Ecto neural progenitor cell (in vitro differentiated cells): ENCODE results near the gene CST3.
"Not testable (repeated sequence)": the region's sequence is repeated elsewhere in the genome, so short reads cannot be mapped to it uniquely, and the experiment has no call there.

Experiments
- DNase-seq: peaks from one replicate; pipeline ENCODE4 v3.0.0-alpha.2; 2018; ENCODE audit warnings: low spot score

CST3 gene

DNA sequence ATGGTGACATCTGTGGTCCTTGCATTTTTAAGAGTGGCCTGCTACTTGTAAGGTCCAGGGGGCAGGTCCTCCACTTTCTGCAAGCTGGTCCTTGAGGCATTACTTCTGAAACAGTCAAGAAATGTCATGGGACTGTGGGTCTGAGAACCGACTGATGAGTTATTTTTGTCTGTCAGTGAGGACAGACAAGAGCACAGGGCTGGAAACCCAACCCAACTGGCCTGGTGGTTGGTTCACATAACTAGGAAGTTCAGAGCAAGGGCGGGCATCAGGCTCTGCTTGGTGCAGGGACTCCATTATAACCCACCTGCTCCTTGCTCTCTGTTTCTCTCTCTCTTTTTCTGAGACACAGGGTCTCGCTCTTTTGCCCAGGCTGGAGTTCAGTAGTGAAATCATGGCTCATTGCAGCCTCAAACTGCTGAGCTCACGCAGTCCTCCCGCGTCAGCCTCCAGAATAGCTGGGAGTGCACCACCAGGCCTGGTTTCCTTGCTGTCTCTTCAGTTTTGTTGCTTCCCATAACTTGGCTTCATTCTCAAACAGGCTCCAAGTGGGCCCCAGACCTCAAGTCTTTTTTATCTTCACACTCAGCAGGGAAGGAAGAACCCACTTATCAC is 9.2 kb downstream of the CST3 start:
- DNase-seq: no peak

DNA sequence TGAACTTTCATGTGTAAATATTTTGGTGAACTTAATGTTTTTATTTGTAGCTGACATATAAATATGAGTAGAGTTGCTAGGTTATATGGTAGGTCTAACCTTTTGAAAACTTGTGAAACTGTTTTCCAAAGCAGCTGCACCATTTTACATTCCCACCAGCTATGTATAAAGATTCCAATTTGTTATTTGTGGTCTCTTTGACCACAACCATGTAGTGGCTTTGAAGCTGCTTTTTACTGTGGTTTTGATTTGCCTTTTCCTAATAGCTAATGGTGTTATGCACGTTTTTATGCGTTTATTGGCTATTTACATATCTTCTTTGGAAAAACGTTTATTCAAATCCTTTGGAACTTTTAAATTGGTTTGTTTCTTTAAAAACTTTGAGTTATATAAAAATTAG is 10.3 kb downstream of the CST3 start:
- DNase-seq: no peak

DNA sequence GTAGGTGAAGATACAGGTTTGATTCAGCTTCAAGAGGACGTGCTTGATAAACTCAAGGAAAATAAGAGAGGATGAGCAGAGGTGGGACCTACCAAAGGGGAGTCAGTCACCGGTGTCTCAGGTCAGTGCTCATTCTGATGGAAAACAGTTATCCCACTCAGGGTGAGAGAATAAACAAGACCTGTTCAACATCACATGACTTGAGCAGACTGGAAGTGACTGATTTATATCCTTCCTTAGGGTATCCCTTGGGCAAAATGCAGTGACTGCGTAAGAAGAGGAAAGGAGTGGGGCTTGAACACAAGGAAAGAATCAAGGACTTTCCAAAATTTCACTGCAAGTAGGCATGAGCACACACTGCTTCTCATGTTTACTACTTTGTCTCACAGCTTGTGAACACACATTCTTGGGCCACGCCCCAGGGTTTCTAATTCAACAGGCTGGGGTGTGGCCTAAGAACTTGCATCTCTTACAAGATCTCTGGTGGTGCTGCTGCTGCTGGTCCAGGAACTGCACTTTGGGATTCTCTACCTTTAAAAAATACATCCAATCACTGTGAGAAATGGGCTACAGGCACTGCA is 11.6 kb downstream of the CST3 start:
- peak; percentile 37 for DNase-seq

DNA sequence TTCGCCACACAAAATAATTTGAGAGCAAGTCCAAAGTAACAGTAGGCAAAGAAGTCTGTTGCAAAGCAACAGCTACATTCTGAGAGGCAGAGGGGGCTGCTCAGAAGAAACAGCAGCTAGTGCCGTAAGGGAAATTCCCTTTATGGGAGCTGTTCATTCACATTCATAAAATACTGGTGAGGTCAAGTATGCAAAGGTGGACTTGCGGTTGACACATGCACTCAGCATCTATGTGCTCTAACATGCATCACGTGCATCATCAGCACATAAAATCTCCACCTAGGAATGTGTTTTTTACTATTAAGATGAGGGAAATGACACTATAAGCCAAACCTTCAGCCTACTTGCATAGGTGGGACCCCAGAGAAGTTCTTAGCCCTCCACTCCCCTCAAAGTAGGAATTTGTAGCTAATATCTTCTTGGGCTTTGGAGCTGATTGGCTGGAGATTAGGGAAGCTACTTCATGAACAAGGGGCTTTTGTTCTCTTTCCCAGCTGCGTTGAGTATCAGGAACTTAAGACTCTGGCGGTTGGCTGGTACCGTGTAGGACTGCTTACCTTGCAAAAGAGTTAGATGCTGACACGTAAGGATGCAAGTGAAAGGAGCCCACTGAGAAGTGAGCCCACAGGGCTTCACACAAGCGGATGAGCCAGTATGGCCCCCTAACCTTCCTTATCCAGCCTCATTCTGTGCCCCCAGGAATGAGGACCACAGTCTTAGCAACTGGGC is 12.4 kb downstream of the CST3 start:
- peak; percentile 5 for DNase-seq

DNA sequence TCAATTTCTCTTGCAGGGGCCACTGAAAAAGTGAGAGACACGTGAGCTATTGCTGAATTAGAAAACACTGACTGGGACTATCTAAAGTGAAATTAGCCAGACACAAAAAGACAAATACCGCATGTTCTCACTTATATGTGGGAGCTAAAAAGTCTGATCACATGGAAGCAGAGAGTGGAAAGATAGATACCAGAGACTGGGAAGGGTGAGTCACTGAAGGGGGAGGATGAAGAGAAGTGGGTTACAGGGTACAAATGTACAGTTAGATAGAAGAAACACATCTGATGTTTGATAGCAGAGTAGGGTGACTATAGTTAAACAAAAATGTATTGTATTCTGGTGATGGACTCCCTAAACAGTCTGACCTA is 13.4 kb downstream of the CST3 start:
- no peak for DNase-seq

DNA sequence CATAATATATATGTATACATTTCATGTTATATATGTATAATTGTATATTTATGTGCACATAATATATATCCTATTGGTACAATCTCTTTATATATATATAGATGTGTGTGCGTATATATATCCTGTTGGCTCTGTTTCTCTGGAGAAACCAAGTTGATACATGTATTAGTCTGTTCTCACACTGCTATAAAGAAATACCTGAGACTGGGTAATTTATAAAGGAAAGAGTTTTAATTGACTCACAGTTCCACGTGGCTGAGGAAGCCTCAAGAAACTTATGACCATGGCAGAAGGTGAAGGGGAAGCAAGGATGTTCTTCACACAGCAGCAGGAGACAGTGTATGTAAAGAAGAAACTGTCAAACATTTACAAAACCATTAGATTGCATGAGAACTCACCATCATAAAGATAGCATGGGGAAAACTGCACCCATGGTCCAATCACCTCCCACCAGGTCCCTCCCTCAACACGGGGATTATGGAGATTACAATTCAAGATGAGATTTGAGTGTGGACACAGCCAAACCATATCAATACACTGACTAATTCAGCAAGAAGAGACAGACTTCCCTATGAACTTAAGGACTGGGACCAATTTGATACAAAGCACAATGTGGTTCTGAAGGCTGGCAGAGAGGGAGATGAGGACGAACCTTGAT is 14.0 kb downstream of the CST3 start:
- DNase-seq: peak; percentile 12

DNA sequence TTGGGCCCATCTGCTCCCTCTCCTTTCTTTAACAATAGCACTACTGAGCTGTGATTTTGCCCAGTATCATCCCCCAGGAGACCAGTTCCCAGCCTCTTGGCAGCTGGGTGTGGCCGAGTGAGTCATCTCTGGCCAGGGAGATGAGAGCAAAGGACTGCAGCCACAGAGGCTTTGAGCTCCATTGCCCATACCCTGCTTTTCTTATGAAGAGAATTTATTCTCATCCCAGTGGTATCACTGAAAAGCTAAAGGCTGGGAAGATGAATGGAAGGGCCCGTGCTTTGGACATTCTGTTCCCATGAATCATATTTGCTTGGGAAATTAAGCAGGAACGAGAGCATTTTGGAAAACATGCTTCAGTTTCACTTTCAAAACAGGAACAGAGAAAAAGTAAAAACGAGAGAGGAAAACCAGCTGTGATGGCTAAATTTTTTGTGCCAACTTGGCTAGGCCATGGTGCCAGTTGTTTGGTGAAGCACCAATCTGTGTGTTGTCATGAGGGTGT is 14.9 kb downstream of the CST3 start:
- peak; percentile 19 for DNase-seq

DNA sequence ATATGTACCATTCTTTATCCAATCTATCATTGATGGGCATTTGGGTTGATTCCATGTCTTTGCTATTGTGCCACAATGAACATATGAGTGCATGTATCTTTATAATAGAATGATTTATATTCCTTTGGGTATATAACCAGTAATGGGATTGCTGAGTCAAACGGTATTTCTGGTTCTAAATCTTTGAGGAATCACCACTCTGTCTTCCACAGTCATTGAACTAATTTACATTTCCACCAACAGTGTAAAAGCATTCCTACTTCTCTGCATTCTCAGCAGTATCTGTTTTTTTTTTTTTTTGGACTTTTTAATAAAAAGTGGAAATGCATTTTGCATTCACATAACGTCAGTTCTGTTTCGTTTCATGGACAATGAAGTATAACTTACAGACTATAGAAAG is 15.4 kb downstream of the CST3 start:
- DNase-seq: not testable (repeated sequence)

DNA sequence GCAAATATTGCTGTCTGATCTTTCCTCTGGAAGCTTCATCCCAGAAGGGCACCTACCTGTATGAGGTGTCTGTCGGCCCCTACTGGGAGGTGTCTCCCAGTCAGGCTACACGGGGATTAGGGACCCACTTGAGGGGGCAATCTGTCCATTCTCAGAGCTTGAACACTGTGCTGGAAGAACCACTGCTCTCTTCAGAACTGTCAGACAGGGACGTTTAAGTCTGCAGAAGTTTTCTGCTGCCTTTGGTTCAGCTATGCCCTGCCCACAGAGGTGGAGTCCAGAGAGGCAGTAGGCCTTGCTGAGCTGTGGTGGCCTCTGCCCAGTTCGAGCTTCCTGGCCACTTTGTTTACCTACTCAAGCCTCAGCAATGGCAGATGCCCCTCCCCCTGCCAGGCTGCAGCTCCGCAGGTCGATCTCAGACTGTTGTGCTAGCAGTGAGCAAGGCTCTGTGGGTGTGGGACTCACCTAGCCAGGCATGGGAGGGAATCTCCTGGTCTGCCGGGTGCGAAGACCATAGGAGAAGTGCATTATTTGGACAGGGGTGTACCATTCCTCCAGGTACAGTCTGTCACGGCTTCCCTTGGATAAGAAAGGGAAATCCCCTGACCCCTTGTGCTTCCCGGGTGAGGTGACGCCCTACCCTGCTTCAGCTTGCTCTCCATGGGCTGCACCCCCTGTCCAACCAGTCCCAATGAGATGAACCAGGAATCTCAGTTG is 16.9 kb downstream of the CST3 start:
- DNase-seq: peak; percentile 30

DNA sequence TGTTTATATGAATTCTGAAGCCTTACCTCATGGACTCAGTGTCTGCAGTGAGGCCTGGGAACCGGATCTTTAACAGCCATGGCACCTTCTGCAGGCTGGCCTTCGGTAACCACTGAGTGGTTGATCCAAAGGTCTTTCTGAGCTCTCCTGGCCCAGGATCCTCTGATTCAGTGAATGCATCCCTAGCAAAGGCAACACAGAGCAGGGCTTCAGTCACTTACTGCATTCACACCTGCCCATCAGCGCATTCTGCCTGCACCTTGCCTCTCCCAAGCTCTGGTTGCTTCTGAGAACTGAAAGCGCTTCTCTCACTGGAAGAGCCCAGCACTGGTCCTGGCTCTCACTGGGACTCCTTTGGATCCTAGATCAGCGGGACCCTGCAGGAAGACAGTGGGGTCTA is 23.6 kb downstream of the CST3 start:
- DNase-seq: peak; percentile 18

DNA sequence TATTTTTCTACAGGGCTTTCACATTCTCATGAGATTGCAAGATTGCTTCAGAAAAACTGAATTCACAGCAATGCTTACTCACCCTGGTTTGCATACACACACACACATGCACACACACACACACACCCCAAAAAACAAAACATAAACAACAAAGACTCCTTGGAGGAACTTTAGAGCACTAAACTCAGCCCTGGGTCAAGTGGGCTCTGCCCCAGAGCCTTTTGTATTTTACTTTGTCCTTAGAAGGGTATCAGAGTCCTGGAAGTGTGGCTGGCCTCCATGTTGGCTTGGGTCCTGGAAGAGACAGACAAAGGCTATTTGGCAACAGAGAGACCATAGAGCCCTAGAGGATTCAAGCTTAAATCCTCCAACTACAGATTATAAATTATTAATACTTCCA is 24.1 kb downstream of the CST3 start:
- DNase-seq: no peak

DNA sequence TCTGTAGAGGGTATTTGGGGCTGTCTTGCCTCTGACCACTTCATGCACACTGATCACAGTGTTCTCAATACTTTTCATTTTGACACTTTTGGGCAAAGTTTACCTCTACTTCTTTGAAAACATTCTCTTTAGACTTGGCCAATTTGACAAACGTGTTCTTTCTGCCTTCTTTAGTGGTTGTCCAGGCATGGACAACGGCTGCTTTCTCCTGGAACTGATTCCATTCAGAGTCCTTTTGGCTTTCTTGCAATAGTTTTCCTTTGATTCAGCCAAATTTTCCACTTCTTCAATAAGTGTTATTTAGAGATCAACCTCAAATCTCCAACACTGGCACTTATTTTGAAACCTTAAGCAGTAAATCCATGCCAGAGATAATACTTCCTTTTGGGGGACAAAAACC is 25.4 kb downstream of the CST3 start:
- DNase-seq: no peak

DNA sequence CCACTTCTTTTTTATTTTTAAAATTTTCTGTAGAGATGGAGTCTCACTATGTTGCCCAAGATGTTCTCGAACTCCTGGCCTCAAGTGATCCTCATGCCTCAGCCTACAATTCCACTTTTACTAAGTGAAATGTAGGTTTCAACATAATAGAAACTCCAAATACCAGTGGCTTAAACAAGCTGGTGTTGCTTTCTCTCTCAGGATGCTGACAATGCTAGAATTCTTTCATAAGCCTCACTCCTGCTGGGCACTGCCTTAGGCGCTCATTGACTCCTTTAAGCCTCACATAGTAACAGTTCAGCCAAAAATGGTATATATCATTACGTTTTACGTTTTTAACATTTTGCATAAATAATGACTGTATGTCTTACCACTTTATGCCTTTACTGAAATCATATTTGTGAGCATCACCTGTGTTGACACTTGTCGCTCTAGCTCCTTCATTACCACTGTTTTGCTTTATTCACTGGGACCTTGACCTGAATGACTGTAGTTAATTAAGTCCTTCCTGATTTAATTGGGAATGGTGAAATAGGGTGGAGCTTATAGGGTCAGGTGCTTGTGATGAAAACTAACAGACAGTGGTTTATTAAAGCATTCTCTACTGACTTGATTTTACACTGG is 28.2 kb downstream of the CST3 start:
- peak; percentile 21 for DNase-seq

DNA sequence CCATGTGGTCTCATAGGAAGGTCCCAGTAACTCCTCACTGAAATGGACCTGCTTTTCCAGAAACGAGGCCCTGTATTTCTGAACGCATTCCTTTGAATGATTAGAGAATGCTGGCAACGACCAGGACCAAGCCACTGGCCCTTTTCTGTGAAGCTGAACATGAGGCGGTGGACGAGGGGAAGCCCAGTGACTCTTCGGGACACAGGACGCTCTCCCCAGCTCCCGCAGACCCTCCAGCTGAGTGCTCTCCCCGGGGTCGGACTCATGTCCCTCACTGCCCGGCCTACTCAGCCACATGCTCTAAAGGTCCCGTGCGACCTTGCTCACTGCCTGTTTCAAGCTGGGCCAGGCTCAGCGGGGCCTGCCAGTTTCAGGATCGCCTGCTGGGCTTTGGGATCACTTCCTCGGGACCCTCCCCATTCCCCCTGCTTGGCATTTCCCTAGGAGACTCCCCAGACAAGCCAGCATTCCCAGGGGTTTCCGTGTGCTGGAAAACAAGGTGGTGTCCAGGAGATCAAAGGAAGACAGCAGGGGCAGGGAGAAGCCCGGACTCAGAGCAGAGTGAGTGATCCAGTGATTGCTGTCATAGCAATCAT is 29.4 kb downstream of the CST3 start:
- peak; percentile 50 for DNase-seq

DNA sequence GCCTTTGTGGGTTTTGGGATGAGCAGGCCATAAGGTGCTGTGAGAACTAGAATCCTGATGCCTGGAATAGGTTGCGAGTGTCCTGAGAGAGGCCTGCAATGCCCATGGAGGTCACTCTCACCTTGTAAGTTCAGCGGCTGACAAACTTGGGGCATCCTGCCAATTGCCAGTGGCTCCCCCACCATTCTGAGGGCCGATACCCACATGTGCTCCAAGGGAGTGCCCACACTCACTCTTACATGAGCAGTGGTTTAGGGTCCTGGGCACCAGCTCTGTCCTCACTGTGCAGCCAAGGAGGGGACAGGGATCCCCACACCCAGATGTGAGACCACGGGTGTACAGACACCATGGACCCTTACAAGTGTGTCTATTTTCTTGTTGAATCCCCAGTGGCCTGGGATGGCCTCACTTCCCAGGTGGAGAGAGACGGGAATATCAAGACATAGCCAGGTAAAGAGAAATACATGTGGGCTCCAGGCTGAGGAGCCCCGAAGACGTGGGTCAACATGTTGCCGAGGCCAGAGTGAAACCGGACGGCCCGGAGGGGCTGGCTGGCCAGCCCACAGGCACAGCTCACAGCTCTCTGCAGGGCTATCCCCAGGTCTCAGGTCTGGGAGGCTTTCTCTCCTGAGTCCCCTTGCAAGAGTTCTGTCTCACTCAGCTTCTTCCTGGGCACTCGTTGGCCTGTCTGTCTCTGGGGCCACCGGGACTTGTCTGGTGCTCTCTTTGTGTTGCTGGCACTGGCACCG is 30.1 kb downstream of the CST3 start:
- no peak for DNase-seq

DNA sequence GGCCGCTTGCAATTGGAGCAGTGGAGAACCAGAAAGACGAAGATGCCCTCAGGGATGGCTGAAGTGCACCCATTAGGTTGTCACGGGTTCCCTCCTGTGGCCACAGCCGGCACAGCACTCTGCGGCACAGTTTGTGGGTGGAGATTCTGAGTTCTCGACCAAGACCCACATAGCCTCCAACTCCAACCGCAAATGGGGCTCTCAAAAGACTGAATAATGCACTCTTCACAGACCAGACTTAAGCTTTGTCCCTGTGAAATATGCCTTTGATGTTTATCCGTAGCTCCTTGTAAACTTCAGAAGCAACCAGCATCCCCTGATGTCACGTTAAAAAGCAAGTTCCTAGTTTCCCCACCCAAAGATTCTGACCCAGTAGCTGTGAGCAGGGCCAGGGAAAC is 31.1 kb downstream of the CST3 start:
- peak; percentile 87 for DNase-seq

DNA sequence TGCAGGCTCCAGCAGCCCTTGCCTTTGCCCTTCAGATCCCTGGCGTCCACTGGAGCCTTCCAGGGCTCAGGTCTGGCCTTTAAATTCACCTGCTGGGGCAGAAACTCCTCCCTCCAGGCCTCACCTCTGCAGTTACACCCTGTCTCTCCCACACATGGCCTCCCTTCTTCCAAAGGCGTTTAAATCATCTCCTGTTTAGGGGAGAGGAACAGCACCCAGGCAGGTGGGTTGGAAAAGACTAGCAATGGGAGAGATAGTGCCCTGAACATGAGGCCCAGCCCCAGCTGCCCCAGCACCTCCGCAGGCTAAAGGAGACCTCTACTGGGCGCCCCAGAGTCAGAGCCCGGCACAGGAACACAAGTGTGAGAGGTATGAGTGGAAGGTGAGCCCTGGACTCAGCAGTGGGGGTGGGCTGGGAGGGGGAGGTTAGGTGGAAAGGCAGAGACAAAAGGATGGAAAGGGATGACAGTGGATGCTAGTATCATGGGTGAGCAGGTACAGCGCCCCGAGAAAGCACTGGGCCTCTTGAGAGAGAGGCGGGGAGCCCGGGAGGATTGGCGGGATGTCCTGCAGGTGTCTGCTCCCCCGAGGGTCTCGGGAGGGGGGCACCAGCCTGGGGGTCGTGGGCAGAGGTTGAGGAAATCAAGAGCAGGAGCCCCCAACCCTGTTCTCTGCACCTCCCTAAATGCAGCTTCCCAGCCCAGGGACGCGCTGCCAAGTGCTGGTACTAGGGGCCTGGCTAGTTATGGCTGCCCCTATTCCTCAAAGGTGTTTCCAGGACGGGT is 31.7 kb downstream of the CST3 start, which contains the start of gene CST9:
Gene CST9, minus strand, starts transcription at position 51 of the 785 bp plus-strand sequence. CDS start 53 bp downstream, outside the sequence.
- DNase-seq: no peak

DNA sequence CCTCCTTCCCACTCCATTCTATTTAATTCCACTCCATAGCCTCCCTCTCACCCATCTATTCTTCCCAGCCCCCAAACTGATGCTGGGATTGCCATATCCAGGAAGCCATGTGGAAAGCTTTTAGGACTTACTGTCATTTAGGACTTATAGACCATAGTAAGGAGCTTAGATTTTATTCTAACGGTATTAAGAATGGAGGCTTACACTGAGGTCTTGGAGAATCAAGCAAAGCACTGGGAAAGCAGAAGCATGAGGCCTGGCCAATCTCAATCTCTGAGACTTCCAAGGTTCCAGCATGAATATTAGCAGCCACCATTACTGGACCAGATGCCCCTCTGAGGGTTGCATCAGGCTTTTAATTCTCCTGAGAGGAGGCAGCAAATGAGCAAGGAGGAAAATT is 33.4 kb downstream of the CST3 start:
- DNase-seq: no peak

DNA sequence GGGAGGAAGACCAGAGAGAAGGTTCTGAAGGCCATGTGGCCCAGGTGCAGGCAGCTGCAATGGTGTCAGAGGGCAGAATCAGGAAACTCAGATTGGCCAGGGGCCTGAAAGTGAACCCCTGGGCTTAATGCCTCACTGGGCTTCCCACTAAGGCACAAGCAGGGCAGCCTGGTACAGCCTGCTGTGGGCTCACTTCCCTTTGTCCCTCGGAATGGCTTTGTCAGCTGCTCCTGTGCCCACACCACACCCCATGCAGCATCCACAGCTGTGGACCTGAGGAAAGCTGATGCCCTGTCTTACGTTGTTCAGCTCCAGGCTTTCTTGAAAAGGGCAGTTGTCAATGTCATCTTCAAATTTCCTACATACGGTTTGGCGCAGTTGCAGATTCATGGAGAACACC is 34.4 kb downstream of the CST3 start:
- no peak for DNase-seq

DNA sequence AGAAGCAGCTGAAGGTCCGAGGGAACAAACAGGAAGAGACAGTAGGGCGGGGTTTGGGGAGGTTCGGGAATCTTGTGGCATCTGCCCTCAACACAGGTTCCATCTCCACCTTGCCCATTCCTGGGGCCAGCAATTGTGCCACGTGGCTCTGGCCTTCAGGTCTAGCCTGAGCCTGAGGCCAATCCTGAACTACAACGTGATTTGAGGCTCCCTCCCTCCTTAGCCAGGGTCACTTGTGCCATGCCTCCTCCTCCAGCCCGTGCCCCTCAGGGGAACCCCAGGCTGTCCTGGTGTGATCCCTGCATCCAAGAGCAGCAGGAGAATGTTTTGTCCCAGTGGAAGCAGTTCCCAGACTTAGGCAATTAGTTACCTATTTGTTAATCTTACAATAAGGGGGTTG is 35.1 kb downstream of the CST3 start:
- no peak for DNase-seq
